ENCODE data around the gene C9orf40.
A peak's percentile ranks its signal among the peaks of the same experiment; 100 is the strongest.

C9orf40 gene, protein sequence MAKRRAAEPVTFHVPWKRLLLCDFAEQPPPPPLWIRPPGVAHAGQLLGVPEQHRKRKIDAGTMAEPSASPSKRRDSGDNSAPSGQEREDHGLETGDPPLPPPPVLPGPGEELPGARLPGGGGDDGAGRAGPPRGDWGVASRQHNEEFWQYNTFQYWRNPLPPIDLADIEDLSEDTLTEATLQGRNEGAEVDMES

DNA sequence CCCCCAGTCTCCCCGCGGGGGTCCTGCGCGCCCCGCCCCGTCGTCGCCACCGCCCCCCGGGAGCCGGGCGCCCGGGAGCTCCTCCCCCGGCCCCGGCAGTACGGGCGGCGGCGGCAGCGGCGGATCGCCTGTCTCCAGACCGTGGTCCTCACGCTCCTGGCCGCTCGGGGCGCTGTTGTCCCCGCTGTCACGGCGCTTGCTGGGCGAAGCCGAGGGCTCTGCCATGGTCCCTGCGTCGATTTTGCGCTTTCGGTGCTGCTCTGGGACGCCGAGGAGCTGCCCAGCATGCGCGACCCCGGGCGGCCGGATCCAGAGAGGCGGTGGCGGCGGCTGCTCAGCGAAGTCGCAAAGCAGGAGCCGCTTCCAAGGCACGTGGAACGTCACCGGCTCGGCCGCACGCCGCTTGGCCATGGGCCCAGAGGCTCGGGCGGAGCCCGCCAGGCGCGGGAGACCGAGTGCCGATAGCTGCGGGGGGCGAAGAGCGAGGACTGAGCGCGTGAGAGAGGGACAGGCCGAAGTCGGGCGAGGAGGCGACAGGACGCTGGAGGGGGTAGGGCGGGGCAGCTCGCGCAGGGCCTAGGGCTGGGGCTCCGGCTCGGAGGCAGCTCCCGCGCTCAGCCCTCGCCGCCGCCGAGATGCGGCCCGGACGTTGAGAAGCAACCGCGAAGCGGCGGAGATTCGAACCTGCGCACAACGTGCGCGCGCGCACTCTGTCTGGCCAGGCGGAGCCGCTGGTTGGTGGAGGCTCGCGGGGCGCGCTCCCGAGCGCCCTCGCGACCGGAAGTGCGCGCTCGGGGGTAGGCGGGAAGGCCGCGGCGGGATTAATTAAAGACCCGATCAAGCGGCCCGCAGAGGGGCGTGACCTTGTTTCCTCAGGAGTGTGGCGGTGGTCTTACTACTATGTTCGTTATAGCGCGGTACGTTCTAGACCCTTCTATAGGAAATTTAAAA lies at the start of gene C9orf40:
Gene C9orf40 (minus strand): TSS at position 712 of the 951 bp plus-strand sequence. CDS start 301 bp downstream, at position 411.
- peak in 55 of 56 donors; percentile 5 to 90 (median 73) for DNase-seq

DNA sequence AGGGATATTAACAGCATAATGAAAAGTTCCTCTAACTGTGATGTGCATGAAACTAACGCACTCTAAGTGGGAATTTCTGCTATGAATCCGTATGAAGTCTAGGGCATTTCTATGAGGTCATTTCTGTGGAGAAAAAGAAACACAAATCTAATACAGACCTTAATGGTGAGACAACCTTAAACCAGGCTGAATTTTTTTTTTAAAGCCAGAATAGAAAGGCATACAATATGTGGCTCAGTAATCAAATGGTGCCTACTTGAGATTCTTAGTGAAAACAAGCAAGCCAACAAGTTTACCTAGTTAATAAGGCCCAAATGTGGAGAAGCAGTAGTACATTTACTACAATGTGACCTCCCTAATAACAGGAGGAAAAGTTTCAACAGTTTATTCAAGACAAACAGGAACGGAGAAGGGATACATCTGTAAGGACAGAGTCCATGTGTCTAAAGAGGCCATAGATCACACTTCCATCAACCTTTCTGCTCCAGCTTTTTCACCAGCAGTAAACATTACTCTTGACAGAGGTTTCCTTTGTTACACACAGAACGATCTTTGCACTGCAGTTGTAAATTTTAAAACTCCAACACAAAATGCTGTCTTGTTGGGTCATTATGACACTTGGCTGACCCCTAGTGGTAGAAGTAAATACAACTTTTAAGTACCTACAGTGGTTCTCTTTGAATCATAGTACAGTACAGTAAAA lies 49.2 kb upstream of the C9orf40 start:
- DNase-seq: peak in 3 of 56 donors; percentile 8 to 27 (median 8)

DNA sequence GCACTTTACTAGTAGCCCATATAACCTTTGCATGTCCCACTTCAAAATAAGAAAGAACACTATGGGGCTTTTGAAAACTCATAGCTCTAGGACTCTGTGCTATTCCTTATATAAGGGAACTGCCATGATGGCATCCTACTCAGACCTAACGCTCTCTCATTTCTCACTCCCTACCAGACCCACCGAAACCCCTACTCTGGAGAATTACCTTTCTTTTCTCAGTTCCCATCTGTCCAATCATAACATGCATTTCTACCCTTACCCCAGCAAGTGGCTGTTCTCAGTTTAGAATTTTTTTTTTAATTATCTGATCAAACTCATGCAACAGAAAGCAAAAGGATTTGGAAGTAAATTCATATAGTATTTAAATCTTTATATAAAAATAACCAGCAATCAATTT lies 48.1 kb upstream of the C9orf40 start:
- DNase-seq: no peak

DNA sequence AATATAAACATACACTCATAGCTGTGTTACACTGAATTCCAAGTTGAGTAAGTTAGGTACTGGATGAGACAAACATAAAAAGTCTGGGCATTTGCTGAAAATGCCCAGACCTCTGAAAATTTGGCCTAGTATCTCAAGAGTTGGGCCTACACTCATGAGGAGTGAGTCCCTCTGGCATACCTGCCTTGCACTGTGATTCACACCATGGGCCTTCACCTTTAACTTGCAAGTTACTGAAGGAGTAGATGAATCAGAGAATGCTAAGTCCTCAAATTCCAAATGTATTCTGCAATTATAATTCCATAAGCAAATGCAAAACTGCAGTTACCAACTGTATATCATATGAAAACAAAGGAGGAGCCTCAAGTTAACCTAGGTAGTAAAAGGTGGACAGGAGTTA lies 32.3 kb upstream of the C9orf40 start:
- no peak for DNase-seq

DNA sequence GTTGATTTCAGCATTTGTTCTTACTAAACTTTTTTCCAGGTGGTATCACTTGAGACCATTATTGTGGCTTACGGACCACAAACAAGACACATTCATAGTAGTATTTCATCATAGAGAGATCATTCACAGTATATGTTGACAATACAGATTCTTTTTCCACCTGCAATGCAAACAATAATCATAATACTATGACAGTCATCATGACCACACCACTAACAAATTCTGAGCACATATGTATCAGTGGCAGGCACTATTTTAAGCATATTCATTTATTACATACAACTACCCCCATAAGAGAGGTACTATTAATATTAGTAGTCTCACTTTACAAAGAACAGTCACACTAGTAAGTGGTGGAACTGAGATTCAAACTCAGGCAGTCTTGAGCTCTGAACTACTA lies 31.0 kb upstream of the C9orf40 start:
- no peak for DNase-seq

DNA sequence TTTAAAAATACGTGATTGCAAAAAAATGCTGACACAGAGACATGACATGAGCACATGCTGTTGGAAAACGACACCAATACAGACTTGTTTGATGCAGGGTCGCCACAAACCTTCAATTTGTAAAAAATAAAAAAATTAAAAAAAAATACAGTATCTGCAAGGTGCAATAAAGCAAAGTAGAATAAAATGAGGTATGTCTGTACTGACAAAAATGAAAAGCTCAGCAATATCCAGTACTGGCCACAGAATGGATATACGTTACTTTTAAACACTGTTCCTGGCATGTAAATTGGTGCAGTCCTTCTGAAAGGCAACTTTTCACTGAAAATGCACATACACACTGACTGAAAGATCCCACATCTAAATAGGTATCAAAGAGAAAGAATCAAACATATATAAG lies 27.1 kb upstream of the C9orf40 start:
- DNase-seq: no peak

DNA sequence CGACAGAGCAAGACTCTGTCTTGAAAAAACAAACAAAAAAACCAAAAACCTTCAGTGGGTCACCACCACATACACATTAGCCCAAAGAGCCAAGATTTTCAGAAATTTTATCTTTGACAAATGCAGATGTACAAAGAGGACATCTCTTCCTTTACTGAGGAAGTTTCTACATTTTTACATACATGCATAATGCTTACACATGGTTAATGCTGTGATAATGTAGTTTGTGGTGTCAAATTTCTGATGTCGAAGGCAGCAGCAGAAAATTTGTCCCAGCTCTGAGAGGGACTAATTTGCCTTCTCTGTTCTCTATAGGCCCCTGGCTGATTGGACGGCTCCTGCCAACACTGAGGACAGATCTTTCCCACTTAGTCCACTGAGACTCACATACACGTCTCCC lies 24.6 kb upstream of the C9orf40 start:
- DNase-seq: no peak

DNA sequence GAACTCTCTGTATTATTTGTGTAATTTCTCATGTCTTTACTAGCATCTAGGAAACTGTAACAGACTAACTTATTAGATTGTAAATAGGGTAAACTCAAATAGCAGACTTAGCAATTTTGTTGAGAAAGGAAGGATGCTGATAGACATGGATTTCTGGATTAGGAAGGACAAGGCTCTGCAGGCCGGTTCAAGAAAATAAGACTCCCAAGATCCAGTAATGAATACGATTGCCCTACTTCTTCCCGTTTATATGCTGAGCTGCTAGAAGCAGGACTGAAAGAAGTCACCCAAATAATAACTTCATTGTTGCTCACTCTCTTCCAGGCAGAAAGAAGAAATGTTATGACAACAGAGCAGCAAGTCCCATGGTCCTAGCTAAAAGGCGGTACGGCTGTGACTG lies 22.8 kb upstream of the C9orf40 start:
- DNase-seq: no peak

DNA sequence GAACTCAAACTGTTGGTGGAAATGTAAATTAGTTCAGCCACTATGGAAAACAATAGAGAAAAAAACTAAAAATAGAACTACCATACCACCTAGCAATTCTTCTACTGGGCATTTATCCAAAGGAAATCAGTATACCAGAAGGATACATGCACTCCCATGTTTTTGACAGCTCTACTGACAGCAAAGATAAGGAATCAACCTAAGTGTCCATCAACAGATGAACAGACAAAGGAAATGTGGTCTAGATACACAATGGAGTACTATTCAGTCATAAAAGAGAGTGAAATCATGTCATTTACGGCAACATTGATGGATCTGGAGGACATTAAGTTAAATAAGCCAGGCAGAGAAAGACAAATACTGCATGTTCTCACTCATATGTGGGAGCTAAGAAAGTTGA lies 21.8 kb upstream of the C9orf40 start:
- no peak for DNase-seq

DNA sequence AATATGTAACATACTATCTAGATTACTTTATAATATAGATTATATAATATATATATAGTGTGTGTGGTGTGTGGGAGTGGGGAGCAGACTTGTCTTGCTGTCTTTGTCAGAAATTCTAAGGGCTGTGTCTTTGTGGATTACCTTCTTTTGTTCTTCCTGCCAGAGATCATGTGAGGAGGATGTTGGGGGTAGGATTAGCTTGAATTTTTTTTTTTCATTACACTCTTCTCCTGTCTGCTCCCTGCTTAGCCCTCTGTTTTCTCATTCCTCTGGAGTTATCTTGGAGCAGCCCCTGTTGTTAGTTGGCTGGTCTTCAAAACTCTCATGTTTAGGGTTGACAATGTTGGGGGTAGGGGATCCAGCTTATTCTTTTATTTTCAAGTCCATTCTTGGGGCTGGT lies 21.0 kb upstream of the C9orf40 start:
- DNase-seq: no peak

DNA sequence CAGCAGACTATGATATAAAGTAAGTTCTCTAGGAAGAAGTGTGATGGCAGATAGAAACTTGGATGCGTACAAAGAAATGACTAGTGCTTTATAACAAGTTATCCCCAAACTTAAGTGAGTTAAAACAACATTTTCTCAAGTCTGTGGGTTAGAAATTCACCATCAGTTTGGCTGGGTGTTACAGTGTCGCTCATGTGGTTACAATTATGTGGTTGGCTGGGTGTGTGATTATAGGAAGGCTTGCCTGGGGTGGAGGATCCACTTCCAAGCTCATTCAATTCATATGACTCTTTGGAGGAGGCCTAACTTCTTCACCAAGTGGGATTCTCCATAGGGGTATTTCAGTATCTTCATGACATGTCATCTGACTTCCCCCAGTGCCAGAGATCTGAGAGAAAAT lies 10.3 kb upstream of the C9orf40 start:
- DNase-seq: no peak

DNA sequence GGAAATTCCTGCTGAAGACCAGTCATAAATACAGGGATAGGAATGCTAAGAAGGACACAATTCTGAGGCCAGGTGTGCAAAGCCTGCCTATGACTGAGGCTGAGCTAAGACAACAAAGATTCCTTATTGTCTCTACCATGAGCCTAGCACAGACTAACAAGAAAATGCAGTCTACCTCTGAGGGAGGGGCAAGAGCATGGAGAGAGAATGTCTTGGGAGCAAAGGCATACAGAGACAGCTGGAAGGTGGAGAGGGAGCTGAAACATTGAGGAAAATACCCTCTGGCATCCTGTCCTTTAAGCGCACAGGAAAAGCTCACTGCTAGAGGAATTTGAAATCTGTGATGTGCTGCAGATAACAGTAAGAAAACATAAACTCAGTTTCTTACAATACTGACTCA lies 8.8 kb upstream of the C9orf40 start:
- no peak for DNase-seq

DNA sequence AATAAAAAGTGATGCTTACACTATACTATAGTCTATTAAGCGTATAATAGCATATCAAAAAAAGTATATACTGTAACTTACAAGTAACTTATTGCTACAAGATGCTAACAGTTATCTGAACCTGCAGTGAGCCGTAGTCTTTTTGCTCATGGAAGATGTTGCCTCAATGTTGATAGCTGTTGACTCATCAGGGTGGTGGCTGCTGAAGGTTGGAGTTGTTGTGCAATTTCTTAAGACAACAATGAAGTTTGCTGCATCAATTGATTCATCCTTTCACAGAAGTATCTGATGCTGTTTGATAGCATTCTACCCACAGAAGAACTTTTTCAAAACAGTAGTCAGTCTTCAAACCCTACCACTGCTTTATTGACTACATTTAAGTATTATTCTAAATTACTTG lies 7.8 kb upstream of the C9orf40 start:
- DNase-seq: no peak

DNA sequence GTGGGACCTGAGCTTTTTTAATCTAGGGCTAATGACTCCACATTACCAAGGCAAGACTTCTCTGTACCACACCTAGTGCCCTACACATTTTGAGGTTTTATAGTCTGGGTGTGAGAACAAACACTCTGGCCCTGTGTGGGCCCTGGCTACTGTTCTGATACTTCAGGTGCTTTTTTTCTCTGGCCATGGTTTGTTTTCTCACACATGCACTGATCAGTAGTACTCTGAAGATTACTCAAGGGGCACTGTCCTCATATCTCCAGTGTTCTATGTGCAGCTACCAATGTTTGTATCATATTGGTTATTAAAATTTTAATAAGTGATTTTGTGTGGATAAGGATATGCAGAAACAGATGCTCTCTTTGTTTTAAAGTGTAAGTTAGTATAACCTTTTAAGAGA lies 5.9 kb upstream of the C9orf40 start:
- no peak for DNase-seq

DNA sequence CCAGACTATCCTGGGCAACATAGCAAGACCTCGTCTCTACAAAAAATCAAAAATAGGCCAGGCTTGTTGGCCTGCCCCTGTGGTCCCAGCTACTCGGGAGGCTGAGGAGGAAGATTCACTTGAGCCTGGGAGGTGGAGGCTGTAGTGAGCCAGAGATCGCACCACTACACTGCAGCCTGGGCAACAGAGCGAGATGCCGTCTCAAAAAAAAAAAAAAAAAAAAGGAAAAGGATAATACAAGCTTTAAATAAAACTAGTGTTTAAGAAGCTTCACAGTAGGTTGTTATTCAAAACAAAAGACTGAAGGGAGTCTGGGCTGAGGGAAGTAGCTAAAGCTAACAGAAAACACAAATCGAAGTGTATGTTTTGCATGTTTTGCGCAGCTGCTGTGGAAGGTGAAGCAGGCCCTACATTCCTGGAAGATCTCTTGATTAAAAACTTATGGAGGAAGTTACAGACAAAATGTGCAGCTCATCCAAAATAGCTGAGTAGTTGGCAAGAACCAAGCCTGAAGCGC lies 581 bp upstream of the C9orf40 start:
- DNase-seq: peak in 2 of 56 donors; percentile 32 to 39

DNA sequence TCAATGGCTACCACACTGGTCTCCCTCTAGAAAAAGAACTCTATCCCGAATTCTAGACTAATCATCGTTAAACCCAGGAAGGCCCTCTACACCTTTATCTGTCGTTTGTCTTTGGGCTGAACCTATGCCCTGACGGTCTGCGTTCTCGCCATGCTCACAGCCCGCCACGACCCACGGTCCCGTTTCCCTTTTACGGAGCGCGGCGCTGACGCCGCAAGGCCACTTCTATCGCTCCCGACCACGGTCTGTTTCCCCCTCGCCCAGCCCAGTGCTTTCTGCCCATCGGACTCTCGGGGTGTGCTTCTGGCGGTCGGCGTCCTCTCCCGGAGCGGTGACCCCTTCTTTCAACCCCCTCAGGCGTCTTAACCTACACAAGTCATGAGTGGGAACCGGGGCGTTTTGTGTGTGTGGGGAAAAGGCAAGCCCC lies 974 bp downstream of the C9orf40 start:
- DNase-seq: peak in 36 of 56 donors; percentile 1 to 74 (median 50)

DNA sequence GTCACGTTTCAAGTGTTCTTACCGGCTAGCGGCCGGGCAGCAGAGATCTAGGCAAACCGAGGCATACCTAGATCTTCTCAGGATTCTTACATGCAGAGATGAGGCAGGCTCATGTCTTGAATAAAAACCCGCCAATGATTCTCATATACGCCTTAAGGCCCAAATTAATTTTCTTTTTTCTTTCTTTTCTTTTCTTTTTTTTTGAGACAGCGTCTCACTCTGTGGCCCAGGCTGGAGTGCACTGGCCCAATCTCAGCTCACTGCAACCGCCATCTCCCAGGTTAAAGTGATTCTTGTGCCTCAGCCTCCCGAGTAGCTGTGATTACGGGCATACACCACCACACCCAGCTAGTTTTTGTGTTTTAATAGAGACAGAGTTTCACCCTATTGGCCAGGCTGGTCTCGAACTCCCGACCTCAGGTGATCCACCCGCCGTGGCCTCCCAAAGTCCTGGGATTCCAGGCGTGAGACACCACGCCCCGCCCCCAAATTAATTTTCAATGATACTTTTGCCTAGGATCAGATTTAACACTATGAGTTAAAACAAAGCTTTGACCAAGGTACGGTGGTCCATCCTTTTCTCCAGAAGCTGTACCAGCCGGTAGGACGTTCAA lies 1.5 kb downstream of the C9orf40 start:
- no peak for DNase-seq

DNA sequence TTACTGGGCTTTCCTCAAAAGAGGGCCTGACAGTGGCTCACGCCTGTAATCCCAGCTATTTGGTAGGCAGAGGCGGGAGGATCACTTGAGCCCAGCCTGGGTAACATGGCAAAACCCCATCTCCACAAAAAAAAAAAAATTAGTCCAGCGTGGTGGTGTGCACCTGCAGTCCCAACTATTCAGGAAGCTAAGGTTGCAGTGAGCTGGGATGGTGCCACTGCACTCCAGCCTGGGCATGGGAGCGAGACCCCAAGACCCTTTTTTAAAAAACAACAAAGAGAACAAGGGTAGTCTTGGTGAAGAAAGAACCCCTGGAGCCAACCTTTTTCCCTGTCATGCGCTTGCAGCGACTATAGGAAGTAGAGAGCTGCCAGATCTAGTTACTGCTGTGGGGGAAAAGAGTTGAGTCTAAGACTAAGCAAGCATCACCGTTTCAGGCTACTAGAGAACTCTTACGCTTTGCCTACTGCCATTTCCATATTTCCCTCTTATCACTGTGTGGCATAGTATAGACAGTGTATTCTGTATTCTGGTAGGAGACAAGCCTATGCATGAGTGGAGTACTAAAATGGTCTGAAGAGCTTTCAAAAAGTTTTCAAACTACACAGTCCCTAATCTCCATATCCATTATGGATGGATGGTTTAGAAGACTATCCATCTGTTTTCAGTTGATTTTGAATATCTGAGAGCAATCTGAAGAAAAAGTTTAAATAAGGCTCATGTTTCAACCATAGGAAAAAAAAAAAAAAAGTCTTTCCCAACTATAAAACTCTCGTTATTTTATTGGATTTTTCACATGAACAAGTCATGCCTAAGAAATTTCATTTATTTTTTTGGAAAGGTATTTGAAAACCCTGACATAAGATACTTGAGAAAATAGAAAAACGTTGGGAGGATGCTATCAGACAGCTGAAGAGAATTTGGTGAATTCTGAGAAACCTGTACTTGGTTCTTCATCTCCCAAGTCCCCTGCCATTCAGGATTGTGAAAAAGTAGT lies 2.6 kb downstream of the C9orf40 start:
- no peak for DNase-seq

DNA sequence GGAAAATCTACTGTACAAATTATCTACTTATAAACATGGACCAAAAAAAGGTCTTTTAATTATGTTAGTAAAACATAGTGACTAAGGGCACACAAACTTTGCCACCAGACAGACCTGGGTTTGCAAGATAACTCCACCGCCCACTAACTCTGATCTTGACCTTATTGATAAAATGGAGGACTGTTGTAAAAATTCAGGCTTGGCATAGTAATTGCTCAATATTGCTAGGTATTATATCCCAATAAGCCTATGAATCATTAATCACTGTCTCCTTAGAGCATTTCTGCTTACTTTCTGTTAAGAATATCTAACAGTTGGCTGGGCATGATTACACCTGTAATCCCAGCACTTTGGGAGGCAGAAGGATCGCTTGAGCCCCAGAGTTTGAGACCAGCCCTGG lies 3.8 kb downstream of the C9orf40 start:
- no peak for DNase-seq

DNA sequence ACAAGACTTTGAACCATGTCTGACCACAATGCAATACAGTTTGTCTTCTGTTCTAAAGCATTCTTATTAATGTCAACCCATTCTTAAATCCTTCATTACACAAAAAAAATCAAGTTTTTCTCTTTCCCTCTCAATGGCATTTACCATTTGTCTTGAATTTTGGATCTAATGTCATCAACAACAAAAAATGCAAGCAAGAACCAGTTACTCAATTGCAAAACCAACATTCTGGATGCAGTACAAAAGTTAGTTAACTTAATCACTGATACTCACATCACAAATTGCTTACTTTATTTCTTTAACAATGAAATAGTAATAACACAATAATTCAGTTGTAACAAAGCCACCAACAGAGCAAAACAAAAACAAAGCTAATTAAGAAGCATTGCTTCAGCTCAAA lies 6.0 kb downstream of the C9orf40 start:
- no peak for DNase-seq
